GM23338 (cell line): ENCODE data around the gene APOL4. TPM values are rescaled to one million over a fixed set of nuclear protein-coding genes. Genes with fewer than 3 reads are reported as not detected.

Source experiments
- ATAC-seq: fragments of 200-7000 bp; cut with Tn5 transposase; 3 replicates; pipeline ENCODE4 v1.9.1; 2020
- DNase-seq: peaks from one replicate; pipeline ENCODE4 v3.0.0-alpha.2; 2015; ENCODE audit warnings: low spot score
- H2AFZ ChIP-seq: fragments of 200-600 bp; sonication (generic); 2 replicates; pipeline ENCODE4 v1.8.0; 2016; ENCODE audit warnings: antibody characterized with exemption, mild to moderate bottlenecking, moderate library complexity
- H3F3A ChIP-seq: fragments of 200-600 bp; sonication (generic); replicated peaks from 2 replicates; pipeline ENCODE4 v1.8.0; 2017; ENCODE audit warnings: antibody characterized with exemption, mixed run types, low read depth
- H3K27ac ChIP-seq: fragments of 200-600 bp; sonication (generic); 2 replicates; pipeline ENCODE4 v1.6.1; 2016; ENCODE audit warnings: low read depth
- H3K27me3 ChIP-seq: fragments of 200-600 bp; sonication (generic); 2 replicates; pipeline ENCODE4 v1.8.0; 2016; ENCODE audit warnings: mild to moderate bottlenecking, mixed run types, moderate library complexity; ENCODE audit not compliant: insufficient read depth
- H3K36me3 ChIP-seq: fragments of 200-600 bp; sonication (generic); 2 replicates; pipeline ENCODE4 v1.8.0; 2016; ENCODE audit warnings: mild to moderate bottlenecking; ENCODE audit not compliant: insufficient read depth
- H3K4me1 ChIP-seq: fragments of 200-600 bp; sonication (generic); 2 replicates; pipeline ENCODE4 v1.8.0; 2016; ENCODE audit warnings: mild to moderate bottlenecking, moderate library complexity; ENCODE audit not compliant: insufficient read depth
- H3K4me2 ChIP-seq: fragments of 200-600 bp; sonication (generic); 2 replicates; pipeline ENCODE4 v1.7.1; 2017; ENCODE audit warnings: mixed run types
- H3K4me3 ChIP-seq: fragments of 200-600 bp; sonication (generic); 2 replicates; pipeline ENCODE4 v1.6.1; 2016; ENCODE audit warnings: mixed run types
- H3K79me2 ChIP-seq: fragments of 200-600 bp; sonication (generic); replicated peaks from 2 replicates; pipeline ENCODE4 v1.8.0; 2017; ENCODE audit warnings: mild to moderate bottlenecking; ENCODE audit not compliant: insufficient read depth
- H3K9me2 ChIP-seq: fragments of 200-600 bp; sonication (generic); 2 replicates; pipeline ENCODE4 v1.8.0; 2017; ENCODE audit not compliant: insufficient read depth
- H4K20me1 ChIP-seq: fragments of 200-600 bp; sonication (generic); replicated peaks from 2 replicates; pipeline ENCODE4 v1.8.0; 2017; ENCODE audit warnings: mild to moderate bottlenecking; ENCODE audit not compliant: insufficient read depth
- H3K27ac Mint-ChIP-seq: 2 replicates; pipeline ENCODE4 v1.8.0; 2020; ENCODE audit warnings: inconsistent platforms, mild to moderate bottlenecking, moderate library complexity, mixed read lengths
- H3K27me3 Mint-ChIP-seq: 3 replicates; pipeline ENCODE4 v1.8.0; 2022; ENCODE audit warnings: low read depth, mild to moderate bottlenecking, moderate library complexity, mixed read lengths, inconsistent platforms; ENCODE audit not compliant: insufficient read depth, poor library complexity
- H3K36me3 Mint-ChIP-seq: 3 replicates; pipeline ENCODE4 v1.8.0; 2021; ENCODE audit warnings: low read depth, mild to moderate bottlenecking, inconsistent platforms, moderate library complexity, mixed read lengths
- H3K4me1 Mint-ChIP-seq: 3 replicates; pipeline ENCODE4 v1.8.0; 2020; ENCODE audit warnings: mild to moderate bottlenecking, inconsistent platforms, mixed read lengths
- H3K4me3 Mint-ChIP-seq: 3 replicates; pipeline ENCODE4 v1.8.0; 2021; ENCODE audit warnings: moderate library complexity, mild to moderate bottlenecking, inconsistent platforms, mixed read lengths
- H3K9me3 Mint-ChIP-seq: 3 replicates; pipeline ENCODE4 v1.8.0; 2020; ENCODE audit warnings: moderate library complexity, mild to moderate bottlenecking, inconsistent platforms, mixed read lengths
- EZH2 ChIP-seq: fragments of 200-600 bp; sonication (generic); IDR thresholded peaks from one replicate; pipeline ENCODE4 v1.8.0; 2017; ENCODE audit warnings: antibody characterized with exemption, mild to moderate bottlenecking, low read depth; ENCODE audit not compliant: unreplicated experiment
- JUNB ChIP-seq: IDR thresholded peaks from one replicate; pipeline ENCODE4 v1.6.1; 2016; ENCODE audit warnings: antibody characterized with exemption; ENCODE audit not compliant: unreplicated experiment
- STAT1 ChIP-seq: IDR thresholded peaks from one replicate; pipeline ENCODE4 v1.6.1; 2016; ENCODE audit warnings: antibody characterized with exemption; ENCODE audit not compliant: unreplicated experiment
- polyA plus RNA-seq: library from polyadenylated mRNA; unstranded; fragments of >200 nt; fragmentation: Nextera tagmentation; extraction: Ambion mirVana; gene quantifications from 2 replicates; pipeline ENCODE4 v1.2.1, GENCODE V29; 2016
- total RNA-seq: library from RNA; depleted of rRNA; stranded (reverse); fragments of >200 nt; shearing (Covaris generic); gene quantifications from 2 replicates; pipeline ENCODE4 v1.2.3, GENCODE V29; 2014
- TF ChIP-seq, protein P1 (sequence below): fragments of 250-450 bp; sonication (Bioruptor Pico); IDR thresholded peaks from 2 replicates; pipeline ENCODE4 v1.5.0; 2020; ENCODE audit warnings: mild to moderate bottlenecking, moderate library complexity
- TF ChIP-seq, protein P2 (sequence below): IDR thresholded peaks from one replicate; pipeline ENCODE4 v1.6.1; 2018; ENCODE audit warnings: antibody characterized with exemption; ENCODE audit not compliant: unreplicated experiment

The APOL4 gene
- total and polyA plus RNA-seq, 2 experiments from 2014 or later = not detected

DNA sequence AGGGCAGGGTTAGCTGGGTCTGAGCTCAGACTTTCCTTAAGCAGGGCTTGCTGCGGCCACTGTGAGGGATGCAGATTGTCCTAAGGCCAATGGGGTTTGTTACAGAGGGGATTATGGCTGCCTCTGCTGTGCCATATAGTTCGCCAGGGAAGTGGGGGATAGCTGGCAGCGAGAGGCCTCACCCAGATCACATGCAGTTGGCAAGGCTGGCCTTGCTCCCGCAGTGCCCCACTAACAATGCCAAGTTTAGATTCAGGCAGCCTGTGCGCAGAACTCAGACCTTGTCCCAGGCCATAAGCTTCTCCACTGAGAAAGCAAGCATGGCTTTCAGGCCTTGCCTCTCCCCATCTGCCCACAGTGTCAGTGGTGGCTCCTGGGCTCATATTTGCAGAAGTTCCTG, 42.4 kb upstream of the APOL4 start:
- Histone ChIP-seq H3K4me2 (no peak overlapping the region), H4K20me1 (no peaks in the 10 kb centered on the region), H3K4me1 (peaks cover 2% of the 10 kb centered on the region; the same call in 1 of the 2 replicates), H3K79me2 (no peaks in the 10 kb centered on the region), H3K27ac (no peak overlapping the region), H3K4me3 (no peak overlapping the region), H3K36me3 (no peaks in the 10 kb centered on the region; the same call in 1 of the 2 replicates), H2AFZ (no peak overlapping the region), H3K27me3 (no peaks in the 10 kb centered on the region), H3F3A (no peaks in the 10 kb centered on the region), H3K9me2 (no peaks in the 10 kb centered on the region; the same call in none of the 2 replicates)
- ATAC-seq (no peak), DNase-seq (no peak)
- peaks cover 6% of the 10 kb centered on the region; the same call in 1 of the 3 replicates for H3K36me3 Mint-ChIP-seq
- no peak overlapping the region for H3K4me3 Mint-ChIP-seq
- peaks cover 7% of the 10 kb centered on the region for H3K27me3 Mint-ChIP-seq
- H3K4me1 Mint-ChIP-seq = peaks cover 11% of the 10 kb centered on the region
- TF ChIP-seq, protein P1, sequence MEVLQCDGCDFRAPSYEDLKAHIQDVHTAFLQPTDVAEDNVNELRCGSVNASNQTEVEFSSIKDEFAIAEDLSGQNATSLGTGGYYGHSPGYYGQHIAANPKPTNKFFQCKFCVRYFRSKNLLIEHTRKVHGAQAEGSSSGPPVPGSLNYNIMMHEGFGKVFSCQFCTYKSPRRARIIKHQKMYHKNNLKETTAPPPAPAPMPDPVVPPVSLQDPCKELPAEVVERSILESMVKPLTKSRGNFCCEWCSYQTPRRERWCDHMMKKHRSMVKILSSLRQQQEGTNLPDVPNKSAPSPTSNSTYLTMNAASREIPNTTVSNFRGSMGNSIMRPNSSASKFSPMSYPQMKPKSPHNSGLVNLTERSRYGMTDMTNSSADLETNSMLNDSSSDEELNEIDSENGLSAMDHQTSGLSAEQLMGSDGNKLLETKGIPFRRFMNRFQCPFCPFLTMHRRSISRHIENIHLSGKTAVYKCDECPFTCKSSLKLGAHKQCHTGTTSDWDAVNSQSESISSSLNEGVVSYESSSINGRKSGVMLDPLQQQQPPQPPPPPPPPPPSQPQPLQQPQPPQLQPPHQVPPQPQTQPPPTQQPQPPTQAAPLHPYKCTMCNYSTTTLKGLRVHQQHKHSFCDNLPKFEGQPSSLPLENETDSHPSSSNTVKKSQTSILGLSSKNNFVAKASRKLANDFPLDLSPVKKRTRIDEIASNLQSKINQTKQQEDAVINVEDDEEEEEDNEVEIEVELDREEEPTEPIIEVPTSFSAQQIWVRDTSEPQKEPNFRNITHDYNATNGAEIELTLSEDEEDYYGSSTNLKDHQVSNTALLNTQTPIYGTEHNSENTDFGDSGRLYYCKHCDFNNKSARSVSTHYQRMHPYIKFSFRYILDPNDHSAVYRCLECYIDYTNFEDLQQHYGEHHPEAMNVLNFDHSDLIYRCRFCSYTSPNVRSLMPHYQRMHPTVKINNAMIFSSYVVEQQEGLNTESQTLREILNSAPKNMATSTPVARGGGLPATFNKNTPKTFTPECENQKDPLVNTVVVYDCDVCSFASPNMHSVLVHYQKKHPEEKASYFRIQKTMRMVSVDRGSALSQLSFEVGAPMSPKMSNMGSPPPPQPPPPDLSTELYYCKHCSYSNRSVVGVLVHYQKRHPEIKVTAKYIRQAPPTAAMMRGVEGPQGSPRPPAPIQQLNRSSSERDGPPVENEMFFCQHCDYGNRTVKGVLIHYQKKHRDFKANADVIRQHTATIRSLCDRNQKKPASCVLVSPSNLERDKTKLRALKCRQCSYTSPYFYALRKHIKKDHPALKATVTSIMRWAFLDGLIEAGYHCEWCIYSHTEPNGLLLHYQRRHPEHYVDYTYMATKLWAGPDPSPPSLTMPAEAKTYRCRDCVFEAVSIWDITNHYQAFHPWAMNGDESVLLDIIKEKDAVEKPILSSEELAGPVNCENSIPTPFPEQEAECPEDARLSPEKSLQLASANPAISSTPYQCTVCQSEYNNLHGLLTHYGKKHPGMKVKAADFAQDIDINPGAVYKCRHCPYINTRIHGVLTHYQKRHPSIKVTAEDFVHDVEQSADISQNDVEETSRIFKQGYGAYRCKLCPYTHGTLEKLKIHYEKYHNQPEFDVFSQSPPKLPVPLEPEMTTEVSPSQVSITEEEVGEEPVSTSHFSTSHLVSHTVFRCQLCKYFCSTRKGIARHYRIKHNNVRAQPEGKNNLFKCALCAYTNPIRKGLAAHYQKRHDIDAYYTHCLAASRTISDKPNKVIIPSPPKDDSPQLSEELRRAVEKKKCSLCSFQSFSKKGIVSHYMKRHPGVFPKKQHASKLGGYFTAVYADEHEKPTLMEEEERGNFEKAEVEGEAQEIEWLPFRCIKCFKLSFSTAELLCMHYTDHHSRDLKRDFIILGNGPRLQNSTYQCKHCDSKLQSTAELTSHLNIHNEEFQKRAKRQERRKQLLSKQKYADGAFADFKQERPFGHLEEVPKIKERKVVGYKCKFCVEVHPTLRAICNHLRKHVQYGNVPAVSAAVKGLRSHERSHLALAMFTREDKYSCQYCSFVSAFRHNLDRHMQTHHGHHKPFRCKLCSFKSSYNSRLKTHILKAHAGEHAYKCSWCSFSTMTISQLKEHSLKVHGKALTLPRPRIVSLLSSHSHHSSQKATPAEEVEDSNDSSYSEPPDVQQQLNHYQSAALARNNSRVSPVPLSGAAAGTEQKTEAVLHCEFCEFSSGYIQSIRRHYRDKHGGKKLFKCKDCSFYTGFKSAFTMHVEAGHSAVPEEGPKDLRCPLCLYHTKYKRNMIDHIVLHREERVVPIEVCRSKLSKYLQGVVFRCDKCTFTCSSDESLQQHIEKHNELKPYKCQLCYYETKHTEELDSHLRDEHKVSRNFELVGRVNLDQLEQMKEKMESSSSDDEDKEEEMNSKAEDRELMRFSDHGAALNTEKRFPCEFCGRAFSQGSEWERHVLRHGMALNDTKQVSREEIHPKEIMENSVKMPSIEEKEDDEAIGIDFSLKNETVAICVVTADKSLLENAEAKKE = no peak
- TF ChIP-seq, protein P2, sequence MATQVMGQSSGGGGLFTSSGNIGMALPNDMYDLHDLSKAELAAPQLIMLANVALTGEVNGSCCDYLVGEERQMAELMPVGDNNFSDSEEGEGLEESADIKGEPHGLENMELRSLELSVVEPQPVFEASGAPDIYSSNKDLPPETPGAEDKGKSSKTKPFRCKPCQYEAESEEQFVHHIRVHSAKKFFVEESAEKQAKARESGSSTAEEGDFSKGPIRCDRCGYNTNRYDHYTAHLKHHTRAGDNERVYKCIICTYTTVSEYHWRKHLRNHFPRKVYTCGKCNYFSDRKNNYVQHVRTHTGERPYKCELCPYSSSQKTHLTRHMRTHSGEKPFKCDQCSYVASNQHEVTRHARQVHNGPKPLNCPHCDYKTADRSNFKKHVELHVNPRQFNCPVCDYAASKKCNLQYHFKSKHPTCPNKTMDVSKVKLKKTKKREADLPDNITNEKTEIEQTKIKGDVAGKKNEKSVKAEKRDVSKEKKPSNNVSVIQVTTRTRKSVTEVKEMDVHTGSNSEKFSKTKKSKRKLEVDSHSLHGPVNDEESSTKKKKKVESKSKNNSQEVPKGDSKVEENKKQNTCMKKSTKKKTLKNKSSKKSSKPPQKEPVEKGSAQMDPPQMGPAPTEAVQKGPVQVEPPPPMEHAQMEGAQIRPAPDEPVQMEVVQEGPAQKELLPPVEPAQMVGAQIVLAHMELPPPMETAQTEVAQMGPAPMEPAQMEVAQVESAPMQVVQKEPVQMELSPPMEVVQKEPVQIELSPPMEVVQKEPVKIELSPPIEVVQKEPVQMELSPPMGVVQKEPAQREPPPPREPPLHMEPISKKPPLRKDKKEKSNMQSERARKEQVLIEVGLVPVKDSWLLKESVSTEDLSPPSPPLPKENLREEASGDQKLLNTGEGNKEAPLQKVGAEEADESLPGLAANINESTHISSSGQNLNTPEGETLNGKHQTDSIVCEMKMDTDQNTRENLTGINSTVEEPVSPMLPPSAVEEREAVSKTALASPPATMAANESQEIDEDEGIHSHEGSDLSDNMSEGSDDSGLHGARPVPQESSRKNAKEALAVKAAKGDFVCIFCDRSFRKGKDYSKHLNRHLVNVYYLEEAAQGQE = no peak
- no peak for TF ChIP-seq STAT1
- TF ChIP-seq JUNB = no peak
- TF ChIP-seq EZH2 = no peak
- H3K27ac Mint-ChIP-seq = no peak overlapping the region
- peaks cover 18% of the 10 kb centered on the region for H3K9me3 Mint-ChIP-seq
